Neural cell (in vitro differentiated cells): ENCODE data around the gene LMAN2. TPM values are rescaled to one million over a fixed set of nuclear protein-coding genes. Genes with fewer than 3 reads are reported as not detected.

Experiments
- H2AFZ ChIP-seq: fragments of 200-600, 300-800 bp; sonication (generic), shearing (Covaris generic); 2 replicates; pipeline ENCODE4 v1.6.0; 2014; ENCODE audit warnings: low read depth, mild to moderate bottlenecking, antibody characterized with exemption, low read length, moderate library complexity
- H3F3A ChIP-seq: fragments of 200-600 bp; shearing (Covaris generic); 2 replicates; pipeline ENCODE4 v1.6.1; 2016; ENCODE audit warnings: mild to moderate bottlenecking, moderate library complexity, mixed read lengths, antibody characterized with exemption, low read length; ENCODE audit not compliant: insufficient read depth, poor library complexity, severe bottlenecking
- H3K27ac ChIP-seq: fragments of 200-600, 300-800 bp; sonication (generic), shearing (Covaris generic); 2 replicates; pipeline ENCODE4 v1.5.1; 2014; ENCODE audit warnings: mild to moderate bottlenecking, low read length, moderate library complexity
- H3K27me3 ChIP-seq: fragments of 300-800, 200-600 bp; sonication (generic), shearing (Covaris generic); 2 replicates; pipeline ENCODE4 v1.6.0; 2014; ENCODE audit warnings: mild to moderate bottlenecking, low read depth, low read length, moderate library complexity; ENCODE audit not compliant: insufficient read depth
- H3K36me3 ChIP-seq: fragments of 300-800, 200-600 bp; sonication (generic), shearing (Covaris generic); 2 replicates; pipeline ENCODE4 v1.5.1; 2014; ENCODE audit warnings: mild to moderate bottlenecking, antibody characterized with exemption, low read length, moderate library complexity; ENCODE audit not compliant: insufficient read depth
- H3K4me2 ChIP-seq: fragments of 300-800, 200-600 bp; sonication (generic), shearing (Covaris generic); 2 replicates; pipeline ENCODE4 v1.6.0; 2014; ENCODE audit warnings: mild to moderate bottlenecking, low read length
- H3K4me3 ChIP-seq: fragments of 300-800, 200-600 bp; sonication (generic), shearing (Covaris generic); 2 replicates; pipeline ENCODE4 v1.5.1; 2014; ENCODE audit warnings: mild to moderate bottlenecking, low read length, moderate library complexity
- H3K79me2 ChIP-seq: fragments of 200-600 bp; shearing (Covaris generic); replicated peaks from 2 replicates; pipeline ENCODE4 v1.6.0; 2014; ENCODE audit warnings: mild to moderate bottlenecking, low read length, moderate library complexity; ENCODE audit not compliant: insufficient read depth
- H3K9ac ChIP-seq: fragments of 300-800, 200-600 bp; sonication (generic), shearing (Covaris generic); 2 replicates; pipeline ENCODE4 v1.6.1; 2016; ENCODE audit warnings: mild to moderate bottlenecking, low read length, mixed read lengths
- H3K9me2 ChIP-seq: fragments of 200-600 bp; shearing (Covaris generic); 2 replicates; pipeline ENCODE4 v1.6.1; 2016; ENCODE audit warnings: mild to moderate bottlenecking, low read length, mixed read lengths; ENCODE audit not compliant: insufficient read depth
- H3K9me3 ChIP-seq: fragments of 200-600, 300-800 bp; sonication (generic), shearing (Covaris generic); 2 replicates; pipeline ENCODE4 v1.6.1; 2016; ENCODE audit warnings: mild to moderate bottlenecking, mixed run types, low read length, moderate library complexity, mixed read lengths
- H4K20me1 ChIP-seq: fragments of 200-600 bp; shearing (Covaris generic); 2 replicates; pipeline ENCODE4 v1.6.1; 2016; ENCODE audit warnings: mild to moderate bottlenecking, mixed run types; ENCODE audit not compliant: insufficient read depth
- EP300 ChIP-seq: fragments of 450-650 bp; conservative IDR thresholded peaks from 2 replicates; pipeline ENCODE4 v1.6.1; 2014; ENCODE audit warnings: antibody characterized with exemption, mild to moderate bottlenecking, moderate library complexity; ENCODE audit not compliant: poor library complexity, severe bottlenecking
- EZH2 ChIP-seq: fragments of 200-600, 300-800 bp; shearing (Covaris generic), sonication (generic); IDR thresholded peaks from 2 replicates; pipeline ENCODE4 v1.6.1; 2014; ENCODE audit warnings: antibody characterized with exemption, low read length, borderline replicate concordance, mild to moderate bottlenecking; ENCODE audit not compliant: insufficient read depth, poor library complexity, severe bottlenecking
- MXI1 ChIP-seq: fragments of 450-650 bp; conservative IDR thresholded peaks from 2 replicates; pipeline ENCODE4 v1.6.1; 2014; ENCODE audit warnings: antibody characterized with exemption, mild to moderate bottlenecking; ENCODE audit not compliant: poor library complexity, severe bottlenecking
- POLR2AphosphoS5 ChIP-seq: IDR thresholded peaks from 2 replicates; pipeline ENCODE4 v1.6.1; 2012
- RAD21 ChIP-seq: fragments of 450-650 bp; conservative IDR thresholded peaks from 2 replicates; pipeline ENCODE4 v1.6.1; 2014; ENCODE audit warnings: antibody characterized with exemption, mild to moderate bottlenecking, moderate library complexity
- SMC3 ChIP-seq: fragments of 450-650 bp; conservative IDR thresholded peaks from 2 replicates; pipeline ENCODE4 v1.6.1; 2014; ENCODE audit warnings: antibody characterized with exemption, mild to moderate bottlenecking, moderate library complexity; ENCODE audit not compliant: poor library complexity
- TAF1 ChIP-seq: IDR thresholded peaks from 2 replicates; pipeline ENCODE4 v1.6.1; 2012; ENCODE audit warnings: low read depth
- polyA plus RNA-seq: library from polyadenylated mRNA; depleted of rRNA; stranded (reverse); fragments of >200 nt; gene quantifications from 2 replicates; pipeline ENCODE4 v1.2.3, GENCODE V29; 2014
- TF ChIP-seq, protein P1 (sequence below): fragments of 450-650 bp; IDR thresholded peaks from 2 replicates; pipeline ENCODE4 v1.5.1; 2014; ENCODE audit warnings: antibody characterized with exemption, mild to moderate bottlenecking, moderate library complexity; ENCODE audit not compliant: poor library complexity, severe bottlenecking
- TF ChIP-seq, protein P2 (sequence below): IDR thresholded peaks from 2 replicates; pipeline ENCODE4 v1.6.1; 2012; ENCODE audit warnings: borderline replicate concordance

Gene LMAN2
- polyA plus RNA-seq, 1 donor from 2014 or later, result 155 TPM

DNA sequence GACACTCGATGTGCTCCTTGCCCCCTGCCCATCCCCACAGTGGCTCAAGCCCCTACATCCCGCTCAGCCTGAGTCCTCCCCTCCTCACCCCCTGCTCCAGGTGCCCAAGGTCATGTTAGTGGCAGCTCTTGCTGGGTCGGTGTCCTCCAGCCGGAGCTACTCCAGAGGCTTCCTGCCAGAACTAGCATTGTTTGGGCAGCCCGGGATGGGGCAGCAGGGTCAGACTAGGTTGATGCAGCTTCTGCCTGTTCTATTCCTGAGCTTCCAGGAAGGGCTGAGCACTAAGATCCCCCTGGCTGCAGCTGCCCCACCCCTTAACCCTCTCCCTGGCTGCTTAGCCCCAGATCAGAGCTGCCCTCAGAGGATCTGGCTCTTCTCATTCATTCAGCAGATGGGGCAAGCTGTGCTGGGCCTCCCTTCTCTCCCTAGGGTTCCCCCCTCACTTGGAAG is 6.9 kb upstream of the LMAN2 start:
- peaks cover 3% of the 10 kb centered on the region for H3K27me3 ChIP-seq
- no peak overlapping the region for H3K4me3 ChIP-seq
- no peak overlapping the region for H3K4me2 ChIP-seq
- H3K9me3 ChIP-seq, result no peaks in the 10 kb centered on the region
- H3K9me2 ChIP-seq, result no peaks in the 10 kb centered on the region
- H3K9ac ChIP-seq, result no peak overlapping the region
- no peak overlapping the region for H3K27ac ChIP-seq
- no peaks in the 10 kb centered on the region for H4K20me1 ChIP-seq
- TF ChIP-seq POLR2AphosphoS5 (no peak), TAF1 (no peak), RAD21 (no peak), MXI1 (no peak), EZH2 (no peak), EP300 (no peak), SMC3 (no peak)
- TF ChIP-seq, protein P1, sequence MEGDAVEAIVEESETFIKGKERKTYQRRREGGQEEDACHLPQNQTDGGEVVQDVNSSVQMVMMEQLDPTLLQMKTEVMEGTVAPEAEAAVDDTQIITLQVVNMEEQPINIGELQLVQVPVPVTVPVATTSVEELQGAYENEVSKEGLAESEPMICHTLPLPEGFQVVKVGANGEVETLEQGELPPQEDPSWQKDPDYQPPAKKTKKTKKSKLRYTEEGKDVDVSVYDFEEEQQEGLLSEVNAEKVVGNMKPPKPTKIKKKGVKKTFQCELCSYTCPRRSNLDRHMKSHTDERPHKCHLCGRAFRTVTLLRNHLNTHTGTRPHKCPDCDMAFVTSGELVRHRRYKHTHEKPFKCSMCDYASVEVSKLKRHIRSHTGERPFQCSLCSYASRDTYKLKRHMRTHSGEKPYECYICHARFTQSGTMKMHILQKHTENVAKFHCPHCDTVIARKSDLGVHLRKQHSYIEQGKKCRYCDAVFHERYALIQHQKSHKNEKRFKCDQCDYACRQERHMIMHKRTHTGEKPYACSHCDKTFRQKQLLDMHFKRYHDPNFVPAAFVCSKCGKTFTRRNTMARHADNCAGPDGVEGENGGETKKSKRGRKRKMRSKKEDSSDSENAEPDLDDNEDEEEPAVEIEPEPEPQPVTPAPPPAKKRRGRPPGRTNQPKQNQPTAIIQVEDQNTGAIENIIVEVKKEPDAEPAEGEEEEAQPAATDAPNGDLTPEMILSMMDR, result no peak
- TF ChIP-seq, protein P2, sequence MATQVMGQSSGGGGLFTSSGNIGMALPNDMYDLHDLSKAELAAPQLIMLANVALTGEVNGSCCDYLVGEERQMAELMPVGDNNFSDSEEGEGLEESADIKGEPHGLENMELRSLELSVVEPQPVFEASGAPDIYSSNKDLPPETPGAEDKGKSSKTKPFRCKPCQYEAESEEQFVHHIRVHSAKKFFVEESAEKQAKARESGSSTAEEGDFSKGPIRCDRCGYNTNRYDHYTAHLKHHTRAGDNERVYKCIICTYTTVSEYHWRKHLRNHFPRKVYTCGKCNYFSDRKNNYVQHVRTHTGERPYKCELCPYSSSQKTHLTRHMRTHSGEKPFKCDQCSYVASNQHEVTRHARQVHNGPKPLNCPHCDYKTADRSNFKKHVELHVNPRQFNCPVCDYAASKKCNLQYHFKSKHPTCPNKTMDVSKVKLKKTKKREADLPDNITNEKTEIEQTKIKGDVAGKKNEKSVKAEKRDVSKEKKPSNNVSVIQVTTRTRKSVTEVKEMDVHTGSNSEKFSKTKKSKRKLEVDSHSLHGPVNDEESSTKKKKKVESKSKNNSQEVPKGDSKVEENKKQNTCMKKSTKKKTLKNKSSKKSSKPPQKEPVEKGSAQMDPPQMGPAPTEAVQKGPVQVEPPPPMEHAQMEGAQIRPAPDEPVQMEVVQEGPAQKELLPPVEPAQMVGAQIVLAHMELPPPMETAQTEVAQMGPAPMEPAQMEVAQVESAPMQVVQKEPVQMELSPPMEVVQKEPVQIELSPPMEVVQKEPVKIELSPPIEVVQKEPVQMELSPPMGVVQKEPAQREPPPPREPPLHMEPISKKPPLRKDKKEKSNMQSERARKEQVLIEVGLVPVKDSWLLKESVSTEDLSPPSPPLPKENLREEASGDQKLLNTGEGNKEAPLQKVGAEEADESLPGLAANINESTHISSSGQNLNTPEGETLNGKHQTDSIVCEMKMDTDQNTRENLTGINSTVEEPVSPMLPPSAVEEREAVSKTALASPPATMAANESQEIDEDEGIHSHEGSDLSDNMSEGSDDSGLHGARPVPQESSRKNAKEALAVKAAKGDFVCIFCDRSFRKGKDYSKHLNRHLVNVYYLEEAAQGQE, result no peak
- H3K36me3 ChIP-seq, result no peaks in the 10 kb centered on the region
- H3F3A ChIP-seq, result no peaks in the 10 kb centered on the region
- H3K79me2 ChIP-seq, result no peaks in the 10 kb centered on the region
- H2AFZ ChIP-seq, result no peak overlapping the region

DNA sequence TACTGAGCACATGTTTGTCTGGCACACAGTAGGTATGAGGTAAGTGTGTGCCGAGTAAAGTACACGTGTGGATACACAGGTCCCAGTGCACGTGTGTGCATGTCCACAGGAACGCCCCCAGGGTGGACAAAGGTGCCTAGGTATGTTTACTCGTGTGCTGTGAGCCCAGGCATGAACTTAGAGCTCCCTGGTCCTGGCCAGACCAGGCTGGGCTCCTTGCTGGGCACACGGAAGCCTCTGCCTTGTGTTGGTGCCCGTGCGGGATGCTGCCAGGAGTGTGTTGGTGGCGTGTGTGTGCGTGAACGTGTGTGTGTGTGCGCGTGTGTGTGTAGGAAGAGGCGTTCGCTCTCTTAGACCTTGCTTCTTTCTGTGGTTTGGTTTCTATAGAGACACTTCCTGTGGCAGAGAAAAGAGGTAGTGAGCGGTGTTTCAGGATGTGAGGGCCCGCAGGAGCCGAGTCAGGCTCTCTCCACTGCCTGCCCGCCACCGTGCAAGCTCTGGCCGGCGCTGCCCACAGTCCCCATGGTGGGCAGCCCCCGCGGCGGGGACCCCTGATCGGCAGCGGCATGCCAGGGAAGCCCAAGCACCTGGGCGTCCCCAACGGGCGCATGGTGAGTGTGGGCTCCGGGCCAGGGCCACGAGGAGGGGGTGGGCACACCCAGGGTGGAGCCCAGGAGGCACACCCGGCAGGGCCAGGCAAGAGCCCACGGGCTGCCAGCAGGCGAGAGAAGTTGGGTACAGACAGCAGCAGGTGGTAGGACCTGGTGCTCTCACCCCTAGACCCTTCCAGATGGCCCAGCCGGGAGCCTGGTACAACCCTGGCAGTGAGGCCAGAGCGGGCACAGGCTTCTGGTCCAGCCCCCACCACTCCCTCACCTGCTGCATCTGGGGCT is 6.2 kb upstream of the LMAN2 start, which contains the start of gene RGS14:
Gene RGS14, plus strand, starts transcription at position 466 of the 893 bp plus-strand sequence. Its CDS starts 101 bp downstream, at position 567.
- no peaks in the 10 kb centered on the region for H3K79me2 ChIP-seq
- H2AFZ ChIP-seq, result no peak within 1 kb of the TSS
- H3K4me3 ChIP-seq, result peak within 1 kb of the TSS; percentile 33
- H3F3A ChIP-seq, result no peaks in the 10 kb centered on the region
- no peaks in the 10 kb centered on the region for H3K27me3 ChIP-seq
- no peaks in the 10 kb centered on the region for H3K9me2 ChIP-seq
- no peak within 1 kb of the TSS for H3K9ac ChIP-seq
- H4K20me1 ChIP-seq, result no peaks in the 10 kb centered on the region
- H3K36me3 ChIP-seq, result no peaks in the 10 kb centered on the region
- TF ChIP-seq MXI1 (no peak), RAD21 (no peak), TAF1 (no peak), EZH2 (no peak), EP300 (no peak), POLR2AphosphoS5 (no peak), SMC3 (no peak)
- TF ChIP-seq, protein P1, result no peak
- TF ChIP-seq, protein P2, result no peak
- H3K27ac ChIP-seq, result peak within 1 kb of the TSS; percentile 93
- H3K4me2 ChIP-seq, result no peak within 1 kb of the TSS
- no peaks in the 10 kb centered on the region for H3K9me3 ChIP-seq
